Adipose tissue (tissue), 3 donors: Measurements from ENCODE around the gene CLEC10A. TPM values are rescaled to one million over a fixed set of nuclear protein-coding genes. Genes with fewer than 3 reads are reported as not detected.
"Not testable (repeated sequence)": the region's sequence is repeated elsewhere in the genome, so short reads cannot be mapped to it uniquely, and the experiment has no call there.

Source experiments
- H3K27ac ChIP-seq: one replicate; pipeline ENCODE4 v1.5.1; 2013; ENCODE audit warnings: low read depth, low read length
- WGBS, 3 donors: extraction: QIAGEN DNeasy Blood & Tissue Kit; methylation state at CpG; one replicate each; pipeline ENCODE4 v1.1.7; 2013; 5-methylcytosine and 5-hydroxymethylcytosine counted together
- polyA plus RNA-seq, 3 donors: library from polyadenylated mRNA; stranded (reverse); fragments of 200-250 nt; gene quantifications; one replicate each; pipeline ENCODE4 v1.2.3, GENCODE V29; 2013
- donor health status: healthy with polysubstance abuse.
- donor health status: Bipolar disorder and iron deficiency.
- donor health status: healthy.

CLEC10A gene
- polyA plus RNA-seq, 3 donors, result 1.3 to 16.1 (median 8.8) TPM

- WGBS, 3 donors, result 75 to 84% (median 79%) methylated on average over 4 of the region's 4 CpGs
Measured at GRCh38 chr17:7083592-7083991, 3.5 kb upstream of the CLEC10A start.

GRCh38 chr17:7081341-7082062 lies 1.5 kb upstream of the CLEC10A start:
- H3K27ac ChIP-seq, result no peak overlapping the region
- 79 to 87% (median 82%) methylated on average over 16 of the region's 16 CpGs for WGBS, 3 donors

More at GRCh38 chr17:7083592-7083991, 3.5 kb upstream of the CLEC10A start:
- no peak overlapping the region for H3K27ac ChIP-seq

GRCh38 chr17:7080456-7081041 lies 498 bp upstream of the CLEC10A start:
- WGBS, 3 donors, result 41 to 66% (median 44%) methylated on average over 10 of the region's 10 CpGs

GRCh38 chr17:7078711-7079110 lies 1.3 kb downstream of the CLEC10A start:
- 79 to 91% (median 89%) methylated on average over 10 of the region's 10 CpGs for WGBS, 3 donors

More at GRCh38 chr17:7080456-7081041, 498 bp upstream of the CLEC10A start:
- no peak overlapping the region for H3K27ac ChIP-seq

GRCh38 chr17:7077911-7078546 lies 2.0 kb downstream of the CLEC10A start:
- WGBS, 3 donors, result 86 to 91% (median 88%) methylated on average over 7 of the region's 7 CpGs

More at GRCh38 chr17:7078711-7079110, 1.3 kb downstream of the CLEC10A start:
- H3K27ac ChIP-seq, result no peak overlapping the region

GRCh38 chr17:7074931-7075330 lies 5.1 kb downstream of the CLEC10A start:
- 76 to 84% (median 79%) methylated on average over 14 of the region's 14 CpGs for WGBS, 3 donors
- no peak overlapping the region for H3K27ac ChIP-seq

More at GRCh38 chr17:7077911-7078546, 2.0 kb downstream of the CLEC10A start:
- H3K27ac ChIP-seq, result no peak overlapping the region

GRCh38 chr17:7072406-7072805 lies 7.6 kb downstream of the CLEC10A start:
- H3K27ac ChIP-seq, result no peak overlapping the region

GRCh38 chr17:7070712-7071111 lies 9.3 kb downstream of the CLEC10A start:
- no peak overlapping the region for H3K27ac ChIP-seq
- 73 to 75% (median 74%) methylated on average over 3 of the region's 3 CpGs for WGBS, 3 donors

More at GRCh38 chr17:7072406-7072805, 7.6 kb downstream of the CLEC10A start:
- whole genome bisulfite sequencing, 3 donors, result 83 to 92% (median 91%) methylated on average over 2 of the region's 2 CpGs

- WGBS, 3 donors, result 30 to 42% (median 31%) methylated on average over 1 of the region's 1 CpG
- H3K27ac ChIP-seq, result no peak overlapping the region
Measured at GRCh38 chr17:7068268-7068667, 11.8 kb downstream of the CLEC10A start.

GRCh38 chr17:7067198-7067597 lies 12.9 kb downstream of the CLEC10A start:
- H3K27ac ChIP-seq, result no peak overlapping the region
- 67 to 86% (median 71%) methylated on average over 1 of the region's 1 CpG for WGBS, 3 donors

- WGBS, 3 donors, result 58 to 71% (median 70%) methylated on average over 4 of the region's 4 CpGs
- H3K27ac ChIP-seq, result no peak overlapping the region
Measured at GRCh38 chr17:7064261-7064660, 15.8 kb downstream of the CLEC10A start.

GRCh38 chr17:7063518-7064094 lies 16.4 kb downstream of the CLEC10A start:
- WGBS, 3 donors, result 56 to 71% (median 69%) methylated on average over 6 of the region's 6 CpGs
- H3K27ac ChIP-seq, result no peak overlapping the region

- H3K27ac ChIP-seq, result no peak overlapping the region
- 30 to 51% (median 41%) methylated on average over 6 of the region's 6 CpGs for WGBS, 3 donors
Measured at GRCh38 chr17:7060165-7060891, 19.7 kb downstream of the CLEC10A start.

GRCh38 chr17:7058831-7059447 lies 21.1 kb downstream of the CLEC10A start:
- WGBS, 3 donors, result 52 to 61% (median 55%) methylated on average over 7 of the region's 7 CpGs
- no peak overlapping the region for H3K27ac ChIP-seq

- H3K27ac ChIP-seq, result no peak overlapping the region
- WGBS, 3 donors, result 90 to 92% (median 90%) methylated on average over 4 of the region's 4 CpGs
Measured at GRCh38 chr17:7056386-7056785, 23.7 kb downstream of the CLEC10A start.

- not testable (repeated sequence) for H3K27ac ChIP-seq
- WGBS, 3 donors, result 83 to 86% (median 85%) methylated on average over 8 to 9 of the region's 9 CpGs
Measured at GRCh38 chr17:7050583-7050982, 29.5 kb downstream of the CLEC10A start.

- 61 to 82% (median 75%) methylated on average over 6 of the region's 6 CpGs for WGBS, 3 donors
- H3K27ac ChIP-seq, result no peak overlapping the region
Measured at GRCh38 chr17:7048968-7049367, 31.1 kb downstream of the CLEC10A start.

GRCh38 chr17:7047566-7047965 lies 32.5 kb downstream of the CLEC10A start:
- 84 to 85% (median 84%) methylated on average over 6 of the region's 6 CpGs for WGBS, 3 donors
- no peak overlapping the region for H3K27ac ChIP-seq
